GM12891 (cell line): ENCODE data around the gene CHD9NB. TPM values are rescaled to one million over a fixed set of nuclear protein-coding genes. Genes with fewer than 3 reads are reported as not detected.
A peak's percentile ranks its signal among the peaks of the same experiment; 100 is the strongest.

Experiments
- DNase-seq: peaks from one replicate; pipeline ENCODE4 v3.0.0; 2011; ENCODE audit warnings: low spot score; ENCODE audit not compliant: insufficient read length
- FAIRE-seq: peaks from 2 replicates; lab custom pipeline; 2011; peaks lifted over from hg19 to GRCh38; lab: Jason Lieb, UNC
- PAX5 ChIP-seq: IDR thresholded peaks from 2 replicates; pipeline ENCODE4 v1.6.1; 2011; ENCODE audit warnings: low read length, moderate library complexity, mild to moderate bottlenecking; ENCODE audit not compliant: insufficient read depth, severe bottlenecking
- POLR2A ChIP-seq: IDR thresholded peaks from 2 replicates; pipeline ENCODE4 v1.6.1; 2011; ENCODE audit warnings: low read depth, low read length, control low read depth
- POLR2AphosphoS5 ChIP-seq: IDR thresholded peaks from 2 replicates; pipeline ENCODE4 v1.6.1; 2011; ENCODE audit warnings: low read depth, low read length, control low read depth
- POU2F2 ChIP-seq: IDR thresholded peaks from 2 replicates; pipeline ENCODE4 v1.6.1; 2011; ENCODE audit warnings: low read depth, mild to moderate bottlenecking, control low read depth, low read length, moderate library complexity
- SPI1 ChIP-seq: IDR thresholded peaks from 2 replicates; pipeline ENCODE4 v1.6.1; 2011; ENCODE audit warnings: low read depth, low read length, control low read depth
- TAF1 ChIP-seq: IDR thresholded peaks from 2 replicates; pipeline ENCODE4 v1.6.1; 2011; ENCODE audit warnings: low read depth, low read length, control low read depth
- polyA plus RNA-seq: library from polyadenylated mRNA; unstranded; fragments of >200 nt; gene quantifications from one replicate; pipeline ENCODE4 v1.2.1, GENCODE V29; 2012; ENCODE audit warnings: low read depth, missing spikeins, inconsistent platforms; ENCODE audit not compliant: missing spikeins

The CHD9NB gene
- 1.2 TPM for polyA plus RNA-seq

DNA sequence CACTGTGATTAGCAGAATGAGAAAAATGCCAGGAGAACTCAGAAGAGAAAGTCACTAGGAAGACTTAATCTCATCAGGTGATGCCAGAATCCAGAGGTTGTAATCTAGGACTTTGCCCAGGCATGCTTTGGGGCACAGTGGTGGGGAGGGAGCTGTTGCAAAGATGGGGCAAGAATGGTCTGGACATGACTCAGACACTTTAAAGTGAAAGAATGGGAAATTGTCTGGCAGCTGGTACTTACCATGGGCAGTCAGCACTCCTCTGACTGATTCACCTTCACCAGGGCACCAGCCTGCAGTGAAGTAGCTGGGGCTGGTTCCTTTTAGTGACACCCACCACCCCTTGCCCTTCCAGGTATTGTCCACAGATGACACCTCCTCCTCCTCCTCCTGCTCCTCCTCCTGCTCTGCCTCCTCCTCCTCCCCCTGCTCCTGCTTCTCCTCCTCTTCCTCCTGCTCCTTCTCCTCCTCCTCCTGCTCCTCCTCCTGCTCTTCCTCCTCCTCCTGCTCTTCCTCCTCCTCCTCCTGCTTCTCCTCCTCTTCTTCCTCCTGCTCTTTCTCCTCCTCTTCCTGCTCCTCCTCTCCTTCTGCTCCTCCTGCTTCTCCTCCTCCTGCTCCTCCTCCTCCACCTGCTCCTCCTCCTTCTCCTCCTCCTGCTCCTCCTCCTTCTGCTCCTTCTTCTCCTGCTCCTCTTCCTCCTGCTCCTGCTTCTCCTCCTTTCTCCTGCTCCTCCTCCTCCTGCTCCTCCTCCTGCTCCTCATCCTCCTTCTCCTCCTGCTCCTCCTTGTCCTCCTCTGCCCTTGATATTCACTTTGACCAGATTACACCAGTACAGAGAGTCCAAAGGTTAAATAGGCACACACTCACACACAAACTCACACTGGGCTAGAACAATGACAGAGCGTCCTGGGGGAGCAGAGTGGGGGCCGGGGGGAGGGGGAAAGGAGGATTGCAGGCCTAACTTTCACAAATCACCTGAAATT, at the start of gene CHD9NB:
CHD9NB (minus strand) TSS at position 379 of the 983 bp plus-strand sequence. CDS start 8,739 bp downstream, outside the sequence.
- FAIRE-seq (peak; percentile 69), DNase-seq (no peak)
- TF ChIP-seq POLR2A (no peak), POLR2AphosphoS5 (no peak), PAX5 (no peak), SPI1 (no peak), TAF1 (no peak), POU2F2 (no peak)

DNA sequence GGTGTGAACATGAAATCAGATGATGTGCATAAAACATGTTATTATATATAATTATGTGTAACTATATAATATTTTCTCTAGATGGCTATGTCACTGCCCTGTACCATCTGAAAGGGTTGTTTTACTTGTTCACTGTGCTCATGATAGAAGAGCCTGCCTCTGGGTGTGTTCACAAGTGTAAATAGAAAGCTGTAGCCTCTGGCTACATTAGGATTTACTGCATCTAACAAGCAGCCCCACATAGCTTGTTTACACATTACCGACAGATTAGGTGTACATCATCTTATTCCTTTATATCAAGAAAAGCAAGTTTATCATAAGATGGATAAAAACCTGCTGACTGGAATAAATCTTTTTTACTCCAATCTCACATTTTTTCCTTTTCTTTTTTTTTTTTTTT, 48.2 kb upstream of the CHD9NB start:
- TF ChIP-seq POLR2A (no peak), SPI1 (no peak), TAF1 (no peak), POU2F2 (no peak), PAX5 (no peak), POLR2AphosphoS5 (no peak)
- FAIRE-seq (no peak), DNase-seq (no peak)

DNA sequence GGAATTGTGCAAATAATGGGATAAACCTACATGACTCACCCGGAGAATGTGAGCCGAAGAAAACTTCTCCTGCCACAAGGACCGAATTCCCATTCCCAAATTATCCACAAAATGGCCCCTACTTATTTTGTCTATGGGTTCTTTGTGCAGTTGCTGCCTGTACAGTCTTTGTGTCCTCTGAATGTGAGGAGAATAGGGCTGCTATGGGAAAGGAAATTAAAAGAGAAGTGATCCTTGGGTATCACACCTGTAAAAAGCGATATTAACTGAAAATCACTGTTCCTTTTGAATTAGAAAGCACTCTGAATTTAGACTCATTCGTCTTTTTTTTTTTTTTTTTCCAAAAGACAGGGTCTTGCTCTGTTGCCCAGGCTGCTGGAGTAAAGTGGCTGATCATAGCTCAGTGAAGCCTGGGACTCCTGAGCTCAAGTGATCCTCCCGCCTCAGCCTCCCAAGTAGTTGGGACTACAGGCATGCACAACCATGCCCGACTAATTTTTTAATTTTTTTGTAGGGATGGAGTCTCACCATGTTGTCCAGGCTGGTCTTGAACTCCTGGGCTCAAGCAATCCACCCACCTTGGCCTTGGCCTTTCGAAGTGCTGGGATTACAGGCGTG, 47.5 kb upstream of the CHD9NB start:
- FAIRE-seq = no peak
- no peak for DNase-seq
- TF ChIP-seq SPI1 (no peak), POLR2A (no peak), TAF1 (no peak), PAX5 (no peak), POLR2AphosphoS5 (no peak), POU2F2 (no peak)

DNA sequence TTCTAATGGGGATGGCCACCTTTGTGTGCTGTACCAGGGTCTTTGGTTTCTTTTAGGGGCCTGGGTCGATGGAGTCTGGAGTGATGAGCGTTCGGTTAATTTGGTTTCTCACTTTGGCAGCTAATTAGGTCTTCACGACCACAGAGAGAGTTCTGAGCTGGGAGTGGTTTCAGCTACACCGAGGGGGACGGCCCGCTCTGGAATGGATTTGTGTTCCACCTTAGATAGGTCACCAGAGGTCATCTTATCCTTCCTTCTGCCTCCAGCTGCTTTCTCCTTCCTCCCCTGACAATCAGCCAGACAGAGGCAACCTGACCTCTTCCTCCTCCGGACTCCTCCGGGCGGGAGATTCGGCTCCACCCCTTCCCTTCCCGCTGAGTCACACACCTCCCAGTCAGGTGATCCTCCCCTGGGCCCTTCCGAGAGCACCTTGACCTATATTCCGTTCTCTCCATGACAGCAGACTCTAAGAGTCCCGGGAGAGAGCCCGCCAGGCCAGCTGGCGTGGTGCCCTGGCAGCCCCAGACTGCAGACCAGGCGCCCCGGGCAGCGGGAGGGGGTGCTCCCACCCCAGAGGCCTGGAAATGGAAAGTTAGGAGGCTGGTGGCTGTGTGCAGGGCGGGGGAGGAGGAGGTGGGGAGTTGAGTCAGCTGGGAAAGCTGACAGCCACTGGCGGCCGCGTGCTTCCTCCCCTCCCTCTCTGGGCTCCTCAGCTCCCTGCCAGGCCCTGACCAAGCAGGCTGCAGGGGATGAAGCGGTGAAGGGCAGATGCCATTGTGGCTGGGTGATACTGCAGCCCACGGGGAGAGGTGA, 46.8 kb upstream of the CHD9NB start:
- FAIRE-seq = peak; percentile 88
- TF ChIP-seq SPI1 (peak; percentile 23; the same call in 1 of the 2 replicates), POU2F2 (no peak), POLR2AphosphoS5 (0 out of 2 replicates have a peak, but pooled peaks have one; percentile 12), TAF1 (no peak), PAX5 (no peak), POLR2A (peak; percentile 51)
- DNase-seq = peak; percentile 30

DNA sequence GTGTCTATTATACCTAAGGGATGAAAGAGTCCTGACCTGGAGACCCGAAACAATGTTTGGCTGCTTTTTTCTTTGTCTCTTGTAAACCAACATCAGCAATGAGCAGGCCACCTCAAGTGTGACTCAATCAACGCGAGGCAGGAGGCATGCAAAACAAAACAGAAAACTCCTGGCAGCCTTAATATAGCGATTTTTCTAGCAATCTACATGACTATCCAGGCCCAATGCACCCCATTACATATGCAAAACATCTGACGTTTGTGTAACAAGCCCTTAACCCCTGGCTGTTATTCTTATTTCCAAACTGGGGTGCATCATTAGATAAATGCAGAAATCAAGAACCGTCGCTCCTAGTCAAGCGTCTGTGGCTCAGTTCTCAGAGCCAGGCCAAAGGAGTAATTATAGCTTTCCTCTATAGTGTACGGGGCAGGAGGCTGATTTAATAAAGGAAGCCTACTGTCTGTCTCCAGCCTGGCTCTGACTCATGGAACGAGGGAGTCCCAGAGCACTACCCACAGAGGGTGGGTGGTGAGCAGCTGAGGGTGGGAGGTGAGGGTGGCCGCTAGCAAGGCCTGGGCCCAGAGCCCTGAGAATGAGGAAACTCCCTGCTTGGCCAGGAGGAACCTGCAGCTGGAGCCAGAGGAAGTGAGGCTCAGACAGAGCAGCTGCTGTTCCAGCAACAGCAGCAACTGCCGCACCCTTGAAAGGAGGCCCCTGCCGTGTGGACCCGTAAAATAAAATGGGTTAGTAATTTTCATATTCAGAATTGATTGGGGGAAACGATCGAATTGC, 46.0 kb upstream of the CHD9NB start:
- DNase-seq (peak; percentile 36), FAIRE-seq (peak; percentile 83)
- TF ChIP-seq POLR2A (no peak), POLR2AphosphoS5 (peak; percentile 77), POU2F2 (peak; percentile 89), PAX5 (peak; percentile 51), SPI1 (peak; percentile 88), TAF1 (peak; percentile 33; the same call in 1 of the 2 replicates)

DNA sequence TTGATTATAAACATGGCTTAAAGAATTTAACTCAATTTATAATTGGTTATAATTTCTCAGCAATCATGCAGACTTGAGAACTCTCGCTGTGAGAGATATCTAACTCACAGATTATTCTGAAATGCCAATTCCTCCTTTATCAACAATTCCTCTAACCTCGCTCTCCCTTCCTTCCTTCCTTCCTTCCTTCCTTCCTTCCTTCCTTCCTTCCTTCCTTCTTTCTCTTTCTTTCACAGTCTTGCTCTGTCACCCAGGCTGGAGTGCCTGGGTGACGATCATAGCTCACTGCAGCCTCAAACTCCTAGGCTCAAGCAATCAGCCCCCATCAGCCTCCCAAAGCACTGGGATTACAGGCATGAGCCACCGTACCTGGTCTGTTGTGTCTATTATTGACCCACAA, 44.5 kb upstream of the CHD9NB start:
- no peak for DNase-seq
- TF ChIP-seq POU2F2 = no peak
- no peak for TF ChIP-seq POLR2AphosphoS5
- no peak for TF ChIP-seq TAF1
- TF ChIP-seq SPI1 = no peak
- no peak for TF ChIP-seq POLR2A
- TF ChIP-seq PAX5 = no peak

DNA sequence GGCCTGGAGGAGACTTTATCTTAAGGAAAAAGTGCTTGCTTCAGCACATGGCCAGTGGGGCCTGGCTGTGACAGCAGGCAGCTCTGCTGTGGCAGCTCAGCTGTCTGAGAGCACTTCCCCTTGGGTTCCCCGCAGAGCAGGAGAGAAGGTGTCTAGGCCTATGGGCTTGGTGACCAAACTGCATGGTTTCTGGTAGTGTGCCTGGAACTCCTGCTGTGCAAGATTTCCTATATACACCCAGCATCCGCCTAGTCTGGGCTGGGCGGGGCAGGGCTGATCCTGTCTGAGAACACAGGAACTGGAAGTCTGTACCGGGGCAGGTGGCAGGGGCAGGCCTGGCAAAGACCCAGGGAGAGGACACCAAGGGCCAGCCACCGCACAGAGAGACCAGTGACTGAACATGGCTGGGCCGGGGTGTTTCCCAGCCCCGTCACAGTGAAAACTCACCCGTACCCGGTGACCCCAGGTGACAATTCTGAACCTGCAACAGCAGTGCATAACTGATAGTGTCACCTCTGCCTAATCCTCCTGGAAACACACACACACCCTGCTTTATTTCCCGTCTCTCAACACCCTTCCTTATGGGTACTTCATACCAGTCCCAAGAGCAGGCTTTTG, 41.4 kb upstream of the CHD9NB start:
- TF ChIP-seq SPI1 (peak; percentile 79), POLR2AphosphoS5 (no peak), POLR2A (no peak), POU2F2 (no peak)
- FAIRE-seq = peak; percentile 90
- no peak for DNase-seq

More for the DNA sequence above, 44.5 kb upstream of the CHD9NB start:
- no peak for FAIRE-seq

DNA sequence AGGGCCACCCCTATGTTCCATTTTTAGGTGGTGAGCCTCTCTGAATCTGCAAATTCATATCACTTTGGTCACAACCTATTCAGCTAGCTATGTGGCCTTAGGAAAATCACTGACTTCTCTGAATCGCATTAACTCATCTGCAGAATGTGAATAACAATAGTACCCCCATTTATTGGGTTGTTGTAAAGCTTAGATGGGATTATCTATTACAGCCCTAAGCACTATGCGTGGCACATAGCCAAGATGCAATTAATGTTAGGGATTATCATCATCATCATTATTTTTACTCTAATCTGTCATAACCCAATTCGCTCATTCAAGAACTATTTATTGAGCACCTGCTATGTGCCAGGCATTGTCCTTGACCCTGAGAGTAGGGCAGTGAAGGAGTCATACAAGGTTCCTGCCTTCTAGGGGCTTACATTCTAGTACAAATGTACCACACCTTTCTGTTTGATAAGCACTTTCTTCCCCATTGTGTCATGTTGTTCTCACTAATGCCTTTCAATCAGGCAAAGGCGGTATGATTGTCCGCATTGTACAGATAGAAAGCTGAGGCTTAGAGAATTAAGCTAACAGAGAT, 40.6 kb upstream of the CHD9NB start:
- FAIRE-seq = no peak
- TF ChIP-seq POU2F2 = no peak
- TF ChIP-seq POLR2AphosphoS5 = no peak
- no peak for TF ChIP-seq PAX5
- no peak for TF ChIP-seq SPI1
- TF ChIP-seq POLR2A = no peak
- TF ChIP-seq TAF1 = no peak
- no peak for DNase-seq
